ENCODE measurements around the gene HCN1.

GRCh38 chr5:45335978-45336377, 360.2 kb downstream of the HCN1 start:
- no peak for TF ChIP-seq TP53 (CRISPR knock-in tag; IDR thresholded peaks at IDR 0.05)
- TF ChIP-seq PBX3 (IDR thresholded peaks at IDR 0.05), result no peak
- TF ChIP-seq RCOR1 (IDR thresholded peaks at IDR 0.05; ENCODE audit: low read depth, low read length), result no peak
- TF ChIP-seq HEYL (CRISPR knock-in tag; IDR thresholded peaks at IDR 0.05), result no peak
- no peak for TF ChIP-seq CTCF (IDR thresholded peaks at IDR 0.05)

Measured in A549 (cell line).